OCI-LY7 (cell line): ENCODE results near the gene IGSF23. TPM values are rescaled to one million over a fixed set of nuclear protein-coding genes. Genes with fewer than 3 reads are reported as not detected.

Source experiments
- BruUV-seq: library from RNA; stranded (reverse); fragments of 400-500 nt; replicated peaks from 2 replicates; lab custom pipeline; 2021; lab: Mats Ljungman, UMichigan
- CTCF ChIA-PET: fragments of 300-600 bp; sonication (Branson Sonifier 250); formaldehyde crosslinking; loops from one replicate; lab custom pipeline; 2022; ENCODE audit warnings: antibody characterized with exemption; ENCODE audit not compliant: unreplicated experiment; lab: Charles Lee
- POLR2A ChIA-PET: fragments of 300-600 bp; sonication (Branson Sonifier 250); formaldehyde crosslinking; loops from one replicate; lab custom pipeline; 2022; ENCODE audit warnings: antibody characterized with exemption; lab: Charles Lee
- DNase-seq: peaks from one replicate; pipeline ENCODE4 v3.0.0-alpha.2; 2015; ENCODE audit warnings: low spot score
- H2AFZ ChIP-seq: fragments of 200-600 bp; sonication (generic), shearing (Covaris generic); 2 replicates; pipeline ENCODE4 v1.6.1; 2014; ENCODE audit warnings: mild to moderate bottlenecking, antibody characterized with exemption, low read length, moderate library complexity
- H3K27ac ChIP-seq: fragments of 200-600 bp; sonication (generic); 2 replicates; pipeline ENCODE4 v1.5.1; 2014; ENCODE audit warnings: mixed run types, low read depth, mild to moderate bottlenecking, moderate library complexity, low read length, inconsistent platforms; ENCODE audit not compliant: poor library complexity, severe bottlenecking
- H3K36me3 ChIP-seq: fragments of 200-600 bp; sonication (generic); 2 replicates; pipeline ENCODE4 v1.6.1; 2014; ENCODE audit warnings: mild to moderate bottlenecking, antibody characterized with exemption, low read length, moderate library complexity, mixed read lengths; ENCODE audit not compliant: insufficient read depth
- H3K4me1 ChIP-seq: fragments of 200-600 bp; sonication (generic); 2 replicates; pipeline ENCODE4 v1.5.1; 2014; ENCODE audit warnings: mild to moderate bottlenecking, low read length; ENCODE audit not compliant: insufficient read depth, poor library complexity, severe bottlenecking
- H3K4me2 ChIP-seq: fragments of 200-600 bp; sonication (generic); 2 replicates; pipeline ENCODE4 v1.6.1; 2014; ENCODE audit warnings: mild to moderate bottlenecking, low read length
- H3K4me3 ChIP-seq: fragments of 200-600 bp; sonication (generic); 2 replicates; pipeline ENCODE4 v1.5.1; 2014; ENCODE audit warnings: mild to moderate bottlenecking, low read depth, low read length; ENCODE audit not compliant: poor library complexity, severe bottlenecking
- H3K79me2 ChIP-seq: fragments of 200-600 bp; sonication (generic); 2 replicates; pipeline ENCODE4 v1.6.1; 2016; ENCODE audit warnings: low read depth, mild to moderate bottlenecking, low read length, moderate library complexity, mixed read lengths; ENCODE audit not compliant: insufficient read depth
- H3K9me2 ChIP-seq: fragments of 200-600 bp; sonication (generic); 2 replicates; pipeline ENCODE4 v1.6.1; 2016; ENCODE audit warnings: mild to moderate bottlenecking, low read length, mixed read lengths; ENCODE audit not compliant: insufficient read depth
- H3K9me3 ChIP-seq: fragments of 200-600 bp; sonication (generic); 2 replicates; pipeline ENCODE4 v1.6.1; 2014; ENCODE audit warnings: mild to moderate bottlenecking, mixed run types, low read length, mixed read lengths
- H4K20me1 ChIP-seq: fragments of 200-600 bp; sonication (generic); 2 replicates; pipeline ENCODE4 v1.6.1; 2014; ENCODE audit warnings: mild to moderate bottlenecking, antibody characterized with exemption, low read length, moderate library complexity, mixed read lengths; ENCODE audit not compliant: insufficient read depth
- EZH2phosphoT487 ChIP-seq: fragments of 200-600 bp; sonication (generic); IDR thresholded peaks from 2 replicates; pipeline ENCODE4 v1.6.1; 2018; ENCODE audit warnings: low read depth, borderline replicate concordance, mild to moderate bottlenecking, mixed run types, antibody characterized with exemption, low read length, moderate library complexity, mixed read lengths
- intact Hi-C: fragments of 100-400 bp; cut with micrococcal nuclease; formaldehyde crosslinking; loops from one replicate; pipeline ENCODE4 v1.10.0; 2022; ENCODE audit not compliant: unreplicated experiment
- total RNA-seq, 2 experiments: library from RNA; depleted of rRNA in 1 of 2; stranded (reverse); fragments of >200 nt in 1 of 2; shearing (Covaris generic) in 1 of 2; gene quantifications; 2 replicates each; pipeline ENCODE4 v1.2.3, GENCODE V29; 2014 to 2022
- TF ChIP-seq, protein P1 (sequence below): fragments of 200-600 bp; sonication (generic); conservative IDR thresholded peaks from 2 replicates; pipeline ENCODE4 v1.5.1; 2014; ENCODE audit warnings: mild to moderate bottlenecking, antibody characterized with exemption, low read length, moderate library complexity, mixed read lengths

The IGSF23 gene
- total RNA-seq, 2 experiments from 2014 or later, result not detected

DNA sequence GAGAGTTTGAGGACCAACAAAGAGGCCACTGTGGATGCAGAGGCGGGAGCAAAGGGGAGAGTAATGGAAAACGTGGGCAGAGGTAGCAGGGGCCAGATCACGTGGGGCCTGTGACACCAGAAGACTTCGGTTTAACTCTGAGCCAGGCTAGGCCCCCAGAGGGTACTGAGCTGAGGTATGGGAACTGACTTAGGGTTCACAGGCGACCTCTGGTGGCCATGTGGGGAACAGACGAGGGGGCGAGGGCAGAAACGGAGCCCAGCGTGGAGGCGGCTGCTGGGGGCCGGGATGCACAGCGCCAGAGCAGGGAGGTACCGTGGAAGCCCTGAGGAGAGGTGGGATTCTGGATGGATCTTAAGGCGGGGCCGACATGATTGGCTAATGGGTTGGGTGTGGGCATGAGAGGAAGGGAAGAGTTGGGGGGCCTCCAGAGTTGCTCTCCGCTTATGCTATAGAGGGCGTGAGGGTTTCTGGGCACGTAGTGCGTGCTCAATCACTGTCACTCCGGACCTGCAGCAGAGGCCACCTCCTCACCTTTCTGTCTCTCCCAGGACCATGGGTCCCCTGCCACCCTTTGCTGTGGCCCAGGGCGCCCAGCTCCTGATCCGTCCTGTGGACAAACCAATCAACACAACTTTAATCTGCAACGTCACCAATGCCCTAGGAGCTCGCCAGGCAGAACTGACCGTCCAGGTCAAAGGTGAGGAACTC, 44.0 kb downstream of the IGSF23 start:
- Histone ChIP-seq H3K9me2 (no peaks in the 10 kb centered on the region), H3K79me2 (no peaks in the 10 kb centered on the region), H3K4me3 (no peak overlapping the region), H2AFZ (no peak overlapping the region), H3K36me3 (no peaks in the 10 kb centered on the region), H3K4me2 (no peak overlapping the region), H4K20me1 (no peaks in the 10 kb centered on the region), H3K9me3 (no peaks in the 10 kb centered on the region), H3K27ac (no peak overlapping the region), H3K4me1 (peaks cover 6% of the 10 kb centered on the region)
- POLR2A ChIA-PET, result no interaction called here
- intact Hi-C loops, result loop anchor here (1.0 kb wide), 1 partner anchor 86 kb away; no protein-coding TSS in a partner anchor
- CTCF ChIA-PET, result interaction anchor here (0.5 kb wide), 1 partner anchor 133 kb away, joined by 3 read pairs; no protein-coding TSS in a partner anchor
- no TSS peak for BruUV-seq
- no peak for TF ChIP-seq EZH2phosphoT487
- TF ChIP-seq, protein P1, sequence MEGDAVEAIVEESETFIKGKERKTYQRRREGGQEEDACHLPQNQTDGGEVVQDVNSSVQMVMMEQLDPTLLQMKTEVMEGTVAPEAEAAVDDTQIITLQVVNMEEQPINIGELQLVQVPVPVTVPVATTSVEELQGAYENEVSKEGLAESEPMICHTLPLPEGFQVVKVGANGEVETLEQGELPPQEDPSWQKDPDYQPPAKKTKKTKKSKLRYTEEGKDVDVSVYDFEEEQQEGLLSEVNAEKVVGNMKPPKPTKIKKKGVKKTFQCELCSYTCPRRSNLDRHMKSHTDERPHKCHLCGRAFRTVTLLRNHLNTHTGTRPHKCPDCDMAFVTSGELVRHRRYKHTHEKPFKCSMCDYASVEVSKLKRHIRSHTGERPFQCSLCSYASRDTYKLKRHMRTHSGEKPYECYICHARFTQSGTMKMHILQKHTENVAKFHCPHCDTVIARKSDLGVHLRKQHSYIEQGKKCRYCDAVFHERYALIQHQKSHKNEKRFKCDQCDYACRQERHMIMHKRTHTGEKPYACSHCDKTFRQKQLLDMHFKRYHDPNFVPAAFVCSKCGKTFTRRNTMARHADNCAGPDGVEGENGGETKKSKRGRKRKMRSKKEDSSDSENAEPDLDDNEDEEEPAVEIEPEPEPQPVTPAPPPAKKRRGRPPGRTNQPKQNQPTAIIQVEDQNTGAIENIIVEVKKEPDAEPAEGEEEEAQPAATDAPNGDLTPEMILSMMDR, result peak; percentile 91
- peak; percentile 68 for DNase-seq

DNA sequence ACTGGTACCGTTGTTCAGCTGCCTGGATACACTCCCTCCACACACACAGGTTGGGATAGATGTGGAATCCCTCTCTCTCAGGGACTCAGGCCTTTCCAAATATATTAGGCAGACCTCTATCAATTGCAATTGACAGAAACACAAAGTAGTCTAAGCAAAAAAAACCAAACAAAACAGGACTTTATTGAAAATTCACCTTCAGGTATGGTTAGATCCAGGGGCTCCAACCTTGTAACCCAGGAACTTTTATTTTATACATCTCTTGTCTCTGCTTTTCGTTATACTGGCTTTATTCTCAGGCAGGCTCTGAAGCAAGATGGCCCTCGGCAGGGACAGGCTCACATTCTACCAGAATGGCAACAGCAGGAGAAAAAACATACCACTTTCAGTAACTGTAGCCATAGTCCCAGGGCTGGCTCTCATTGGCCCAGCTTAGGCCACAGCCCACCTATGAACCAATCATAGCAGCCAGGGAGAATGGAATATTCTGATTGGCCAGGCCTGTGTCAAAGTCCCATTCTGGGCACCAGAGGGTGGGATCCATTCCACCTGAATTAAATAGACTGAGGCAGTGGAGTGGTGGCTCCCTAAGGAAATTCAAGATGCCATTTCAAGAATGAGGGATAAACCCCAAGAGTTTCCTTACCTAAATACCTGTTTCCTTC, 44.8 kb downstream of the IGSF23 start:
- H2AFZ ChIP-seq, result no peak overlapping the region
- H3K79me2 ChIP-seq, result no peaks in the 10 kb centered on the region
- no peaks in the 10 kb centered on the region for H4K20me1 ChIP-seq
- BruUV-seq, result no TSS peak
- ChIA-PET POLR2A (no interaction called here), CTCF (no interaction called here)
- intact Hi-C loops, result no loop called here
- no peak overlapping the region for H3K4me2 ChIP-seq
- no peaks in the 10 kb centered on the region for H3K9me3 ChIP-seq
- no peak for TF ChIP-seq EZH2phosphoT487
- TF ChIP-seq, protein P1, result no peak
- H3K36me3 ChIP-seq, result no peaks in the 10 kb centered on the region
- no peak overlapping the region for H3K4me3 ChIP-seq
- no peak for DNase-seq
- H3K9me2 ChIP-seq, result no peaks in the 10 kb centered on the region
- peaks cover 6% of the 10 kb centered on the region for H3K4me1 ChIP-seq
- H3K27ac ChIP-seq, result no peak overlapping the region

DNA sequence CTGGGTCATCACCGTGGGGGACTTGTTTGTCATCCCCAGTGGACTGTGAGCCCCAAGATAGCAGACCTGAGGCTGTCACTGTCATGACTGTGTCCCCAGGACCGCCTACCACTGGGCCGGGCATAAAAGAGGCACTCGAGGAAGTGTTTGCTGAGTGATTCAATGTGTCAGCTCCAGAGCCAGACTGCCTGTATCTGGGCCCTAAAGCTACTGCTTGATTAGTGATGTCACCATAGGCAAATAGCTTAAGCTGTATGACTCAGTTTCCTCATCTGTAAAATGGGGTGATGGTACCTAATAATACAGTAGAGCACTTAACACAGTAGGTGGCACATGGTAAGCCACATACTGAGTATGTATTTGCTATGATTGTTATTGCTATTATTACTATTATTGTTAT, 46.7 kb downstream of the IGSF23 start:
- H2AFZ ChIP-seq, result no peak overlapping the region
- DNase-seq, result no peak
- intact Hi-C loops, result no loop called here
- H3K4me3 ChIP-seq, result no peak overlapping the region
- ChIA-PET POLR2A (no interaction called here), CTCF (no interaction called here)
- TF ChIP-seq, protein P1, result no peak
- no peak for TF ChIP-seq EZH2phosphoT487
- H3K27ac ChIP-seq, result no peak overlapping the region
- no peaks in the 10 kb centered on the region for H4K20me1 ChIP-seq
- H3K4me1 ChIP-seq, result no peaks in the 10 kb centered on the region
- no peaks in the 10 kb centered on the region for H3K9me3 ChIP-seq
- no peak overlapping the region for H3K4me2 ChIP-seq
- no peaks in the 10 kb centered on the region for H3K9me2 ChIP-seq
- no peaks in the 10 kb centered on the region for H3K36me3 ChIP-seq
- H3K79me2 ChIP-seq, result no peaks in the 10 kb centered on the region
- no TSS peak for BruUV-seq
